ENCODE measurements around the gene DGCR8.
"Not testable (repeated sequence)": the region's sequence is repeated elsewhere in the genome, so short reads cannot be mapped to it uniquely, and the experiment has no call there.

The DGCR8 gene

GRCh38 chr22:20067384-20067682 is 12.7 kb upstream of the DGCR8 start:
- peaks cover 25% of the 10 kb centered on the region for H3K36me3 ChIP-seq (ENCODE audit: control insufficient read depth, insufficient read depth, low read length)
- not testable (repeated sequence) for H3K4me1 ChIP-seq (ENCODE audit: control insufficient read depth, insufficient read depth, low read length, poor library complexity, severe bottlenecking); H3K27ac ChIP-seq (ENCODE audit: insufficient read depth, low read length, poor library complexity, severe bottlenecking); H3K4me3 ChIP-seq (ENCODE audit: insufficient read depth, low read depth, low read length, poor library complexity, severe bottlenecking); DNase-seq; H3K9me3 ChIP-seq (ENCODE audit: control insufficient read depth, low read length); H3K27me3 ChIP-seq (replicated peaks; ENCODE audit: control insufficient read depth, insufficient read depth, low read length, poor library complexity, severe bottlenecking)

DNA sequence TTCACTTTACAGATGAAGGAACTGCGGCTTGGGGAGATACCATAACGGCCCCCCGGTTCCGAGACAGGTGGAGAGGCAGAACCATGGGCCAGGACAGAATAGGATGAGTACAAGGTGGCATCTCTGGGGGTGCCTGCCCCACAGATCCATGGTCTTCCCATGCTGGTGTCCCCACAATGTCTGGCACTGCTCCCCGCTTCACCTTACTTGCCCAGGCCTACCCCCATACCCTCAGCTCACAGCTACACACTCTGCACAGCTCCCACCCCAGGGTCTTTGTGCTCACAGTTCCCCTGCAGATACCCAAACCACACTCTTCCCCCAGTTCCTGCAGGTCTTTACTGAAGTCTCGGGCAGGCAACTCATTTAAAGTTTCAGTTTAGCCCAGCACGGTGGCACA is 11.4 kb upstream of the DGCR8 start:
- H3K36me3 ChIP-seq (ENCODE audit: control insufficient read depth, insufficient read depth, low read length): peaks cover 12% of the 10 kb centered on the region
- H3K27me3 ChIP-seq (replicated peaks; ENCODE audit: control insufficient read depth, insufficient read depth, low read length, poor library complexity, severe bottlenecking): no peaks in the 10 kb centered on the region
- DNase-seq: no peak
- no peak overlapping the region for H3K27ac ChIP-seq (ENCODE audit: insufficient read depth, low read length, poor library complexity, severe bottlenecking)
- no peaks in the 10 kb centered on the region for H3K4me1 ChIP-seq (ENCODE audit: control insufficient read depth, insufficient read depth, low read length, poor library complexity, severe bottlenecking)
- no peaks in the 10 kb centered on the region for H3K9me3 ChIP-seq (ENCODE audit: control insufficient read depth, low read length)
- H3K4me3 ChIP-seq (ENCODE audit: insufficient read depth, low read depth, low read length, poor library complexity, severe bottlenecking): no peak overlapping the region

DNA sequence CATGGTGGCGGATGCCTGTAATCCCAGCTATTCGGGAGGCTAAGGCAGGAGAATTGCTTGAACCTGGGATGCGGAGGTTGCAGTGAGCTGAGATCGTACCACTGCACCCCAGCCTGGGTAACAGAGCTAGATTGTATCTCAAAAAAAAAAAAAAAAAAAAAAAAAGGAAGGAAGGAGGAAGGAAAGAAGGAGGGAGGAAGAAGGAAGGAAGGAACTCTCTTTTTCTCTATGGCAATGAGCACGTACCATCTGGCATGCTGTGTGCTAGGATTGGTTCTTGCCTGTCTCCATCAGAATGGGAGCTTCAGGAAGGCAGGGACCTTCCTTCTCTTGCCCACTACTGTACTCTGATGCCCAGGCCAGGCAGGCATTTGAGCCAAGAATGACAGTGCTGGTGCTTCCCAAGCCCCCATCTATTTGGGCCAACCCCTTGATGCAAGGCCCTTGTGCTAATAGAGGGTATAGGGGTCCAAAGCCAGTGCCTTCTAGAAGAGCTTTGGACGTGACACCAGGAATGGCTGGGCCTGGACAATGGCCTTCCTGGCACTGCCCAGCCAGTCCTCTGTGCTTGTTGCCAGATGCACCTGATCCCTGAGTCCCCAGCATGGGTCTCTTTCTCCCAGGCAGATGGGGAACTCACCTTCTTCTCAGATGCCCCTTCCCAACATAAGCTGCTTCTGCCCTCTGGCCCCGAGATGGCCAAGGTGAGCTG is 10.6 kb upstream of the DGCR8 start:
- Histone ChIP-seq H3K4me3 (ENCODE audit: insufficient read depth, low read depth, low read length, poor library complexity, severe bottlenecking) (no peak overlapping the region), H3K36me3 (ENCODE audit: control insufficient read depth, insufficient read depth, low read length) (peaks cover 6% of the 10 kb centered on the region), H3K27me3 (replicated peaks; ENCODE audit: control insufficient read depth, insufficient read depth, low read length, poor library complexity, severe bottlenecking) (no peaks in the 10 kb centered on the region), H3K4me1 (ENCODE audit: control insufficient read depth, insufficient read depth, low read length, poor library complexity, severe bottlenecking) (no peaks in the 10 kb centered on the region), H3K9me3 (ENCODE audit: control insufficient read depth, low read length) (no peaks in the 10 kb centered on the region), H3K27ac (ENCODE audit: insufficient read depth, low read length, poor library complexity, severe bottlenecking) (no peak overlapping the region)
- DNase-seq: no peak

GRCh38 chr22:20071524-20071972 is 8.5 kb upstream of the DGCR8 start:
- DNase-seq: no peak
- Histone ChIP-seq H3K4me1 (ENCODE audit: control insufficient read depth, insufficient read depth, low read length, poor library complexity, severe bottlenecking) (no peaks in the 10 kb centered on the region), H3K27me3 (replicated peaks; ENCODE audit: control insufficient read depth, insufficient read depth, low read length, poor library complexity, severe bottlenecking) (no peaks in the 10 kb centered on the region), H3K9me3 (ENCODE audit: control insufficient read depth, low read length) (no peaks in the 10 kb centered on the region), H3K27ac (ENCODE audit: insufficient read depth, low read length, poor library complexity, severe bottlenecking) (no peak overlapping the region), H3K36me3 (ENCODE audit: control insufficient read depth, insufficient read depth, low read length) (no peaks in the 10 kb centered on the region), H3K4me3 (ENCODE audit: insufficient read depth, low read depth, low read length, poor library complexity, severe bottlenecking) (no peak overlapping the region)

- no peak for DNase-seq
- Histone ChIP-seq H3K4me3 (ENCODE audit: insufficient read depth, low read depth, low read length, poor library complexity, severe bottlenecking) (no peak overlapping the region), H3K36me3 (ENCODE audit: control insufficient read depth, insufficient read depth, low read length) (no peaks in the 10 kb centered on the region), H3K9me3 (ENCODE audit: control insufficient read depth, low read length) (no peaks in the 10 kb centered on the region), H3K4me1 (ENCODE audit: control insufficient read depth, insufficient read depth, low read length, poor library complexity, severe bottlenecking) (no peaks in the 10 kb centered on the region), H3K27ac (ENCODE audit: insufficient read depth, low read length, poor library complexity, severe bottlenecking) (no peak overlapping the region), H3K27me3 (replicated peaks; ENCODE audit: control insufficient read depth, insufficient read depth, low read length, poor library complexity, severe bottlenecking) (no peaks in the 10 kb centered on the region)
These were observed 3.3 kb upstream of the DGCR8 start for GRCh38 chr22:20076627-20077172.

- Histone ChIP-seq H3K9me3 (ENCODE audit: control insufficient read depth, low read length) (no peaks in the 10 kb centered on the region), H3K4me1 (ENCODE audit: control insufficient read depth, insufficient read depth, low read length, poor library complexity, severe bottlenecking) (peaks cover 3% of the 10 kb centered on the region), H3K27ac (ENCODE audit: insufficient read depth, low read length, poor library complexity, severe bottlenecking) (peak overlapping the region; percentile 85), H3K36me3 (ENCODE audit: control insufficient read depth, insufficient read depth, low read length) (no peaks in the 10 kb centered on the region), H3K27me3 (replicated peaks; ENCODE audit: control insufficient read depth, insufficient read depth, low read length, poor library complexity, severe bottlenecking) (no peaks in the 10 kb centered on the region), H3K4me3 (ENCODE audit: insufficient read depth, low read depth, low read length, poor library complexity, severe bottlenecking) (peak overlapping the region; percentile 82)
- DNase-seq: peak; percentile 49 to 73 (median 63)
These were observed 369 bp downstream of the DGCR8 start for GRCh38 chr22:20080445-20080775.

GRCh38 chr22:20080776-20081654 is 974 bp downstream of the DGCR8 start:
- peak overlapping the region; percentile 82 for H3K4me3 ChIP-seq (ENCODE audit: insufficient read depth, low read depth, low read length, poor library complexity, severe bottlenecking)
- H3K36me3 ChIP-seq (ENCODE audit: control insufficient read depth, insufficient read depth, low read length): peaks cover 4% of the 10 kb centered on the region
- H3K27ac ChIP-seq (ENCODE audit: insufficient read depth, low read length, poor library complexity, severe bottlenecking): peak overlapping the region; percentile 85
- no peaks in the 10 kb centered on the region for H3K27me3 ChIP-seq (replicated peaks; ENCODE audit: control insufficient read depth, insufficient read depth, low read length, poor library complexity, severe bottlenecking)
- H3K4me1 ChIP-seq (ENCODE audit: control insufficient read depth, insufficient read depth, low read length, poor library complexity, severe bottlenecking): peaks cover 3% of the 10 kb centered on the region
- H3K9me3 ChIP-seq (ENCODE audit: control insufficient read depth, low read length): no peaks in the 10 kb centered on the region
- DNase-seq: no peak

- DNase-seq: no peak
- Histone ChIP-seq H3K27ac (ENCODE audit: insufficient read depth, low read length, poor library complexity, severe bottlenecking) (no peak overlapping the region), H3K36me3 (ENCODE audit: control insufficient read depth, insufficient read depth, low read length) (peaks cover 26% of the 10 kb centered on the region), H3K4me1 (ENCODE audit: control insufficient read depth, insufficient read depth, low read length, poor library complexity, severe bottlenecking) (peaks cover 3% of the 10 kb centered on the region), H3K9me3 (ENCODE audit: control insufficient read depth, low read length) (no peaks in the 10 kb centered on the region), H3K4me3 (ENCODE audit: insufficient read depth, low read depth, low read length, poor library complexity, severe bottlenecking) (no peak overlapping the region), H3K27me3 (replicated peaks; ENCODE audit: control insufficient read depth, insufficient read depth, low read length, poor library complexity, severe bottlenecking) (no peaks in the 10 kb centered on the region)
These were observed 3.3 kb downstream of the DGCR8 start for GRCh38 chr22:20083157-20083890.

DNA sequence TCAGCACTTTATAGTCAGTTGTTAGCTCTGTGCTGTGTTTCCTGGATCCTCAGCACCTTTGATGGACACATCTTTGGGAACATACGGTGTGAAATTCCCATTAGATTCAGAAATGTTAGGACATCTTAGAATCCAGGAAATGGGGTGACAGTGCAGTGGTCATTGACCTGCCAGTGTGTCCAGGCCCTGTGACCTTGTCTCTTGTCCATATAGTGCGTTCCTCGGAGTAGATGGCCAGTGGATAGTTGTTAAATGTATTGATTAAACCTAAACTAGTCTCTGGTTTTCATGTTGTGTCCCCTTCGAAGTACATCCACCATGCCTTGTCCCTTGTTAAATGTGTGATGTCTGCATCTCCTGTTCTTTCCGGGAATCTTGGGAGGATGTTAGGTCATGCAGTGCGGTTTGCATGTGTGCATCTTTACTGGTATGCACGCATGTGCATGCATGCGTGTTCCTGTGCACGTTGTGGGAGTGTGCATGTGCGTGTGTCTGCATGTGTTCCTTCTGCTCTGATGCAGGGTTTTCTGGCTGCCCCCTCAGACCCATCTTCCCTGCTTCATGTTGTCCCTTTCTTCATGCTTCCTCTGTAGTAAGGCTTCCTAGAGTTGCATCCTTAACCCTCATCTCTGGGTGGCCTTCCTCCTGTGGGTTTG is 4.0 kb downstream of the DGCR8 start:
- Histone ChIP-seq H3K9me3 (ENCODE audit: control insufficient read depth, low read length) (no peaks in the 10 kb centered on the region), H3K4me3 (ENCODE audit: insufficient read depth, low read depth, low read length, poor library complexity, severe bottlenecking) (no peak overlapping the region), H3K27ac (ENCODE audit: insufficient read depth, low read length, poor library complexity, severe bottlenecking) (no peak overlapping the region), H3K27me3 (replicated peaks; ENCODE audit: control insufficient read depth, insufficient read depth, low read length, poor library complexity, severe bottlenecking) (no peaks in the 10 kb centered on the region), H3K4me1 (ENCODE audit: control insufficient read depth, insufficient read depth, low read length, poor library complexity, severe bottlenecking) (peaks cover 3% of the 10 kb centered on the region), H3K36me3 (ENCODE audit: control insufficient read depth, insufficient read depth, low read length) (peaks cover 32% of the 10 kb centered on the region)
- no peak for DNase-seq

Data from effector memory CD4-positive, alpha-beta T cell (primary cell).